DND-41 (cell line): ENCODE results near the gene MTARC1.

Experiments used
- EZH2 ChIP-seq: IDR thresholded peaks from 3 replicates; pipeline ENCODE4 v1.6.1; 2012; ENCODE audit warnings: borderline replicate concordance, low read depth, mild to moderate bottlenecking, moderate library complexity, low read length, inconsistent platforms; ENCODE audit not compliant: severe bottlenecking
- TF ChIP-seq, protein P1 (sequence below): IDR thresholded peaks from 2 replicates; pipeline ENCODE4 v1.5.1; 2012; ENCODE audit warnings: borderline replicate concordance, low read length, moderate library complexity, mild to moderate bottlenecking; ENCODE audit not compliant: poor library complexity, severe bottlenecking; ENCODE audit errors: extremely low read depth

DNA sequence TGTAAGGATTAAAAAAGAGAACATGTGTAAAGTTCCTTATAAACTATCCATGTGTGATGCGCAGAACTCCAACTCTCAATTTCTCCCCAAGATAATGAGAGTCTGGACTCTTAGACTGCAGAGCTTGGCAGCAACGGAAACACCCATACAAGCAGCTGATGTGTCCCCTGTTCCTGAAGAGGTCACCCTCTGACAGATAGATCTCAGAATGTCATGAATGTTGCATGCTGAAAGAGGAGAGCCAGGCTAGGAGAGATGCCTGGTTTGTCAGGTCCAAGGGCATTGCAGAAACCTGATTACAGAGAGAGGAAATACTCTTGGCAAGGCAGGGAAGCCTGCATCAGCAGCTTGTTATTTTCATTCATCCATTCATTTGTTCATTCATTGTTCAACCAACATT, 24.2 kb downstream of the MTARC1 start:
- TF ChIP-seq, protein P1, sequence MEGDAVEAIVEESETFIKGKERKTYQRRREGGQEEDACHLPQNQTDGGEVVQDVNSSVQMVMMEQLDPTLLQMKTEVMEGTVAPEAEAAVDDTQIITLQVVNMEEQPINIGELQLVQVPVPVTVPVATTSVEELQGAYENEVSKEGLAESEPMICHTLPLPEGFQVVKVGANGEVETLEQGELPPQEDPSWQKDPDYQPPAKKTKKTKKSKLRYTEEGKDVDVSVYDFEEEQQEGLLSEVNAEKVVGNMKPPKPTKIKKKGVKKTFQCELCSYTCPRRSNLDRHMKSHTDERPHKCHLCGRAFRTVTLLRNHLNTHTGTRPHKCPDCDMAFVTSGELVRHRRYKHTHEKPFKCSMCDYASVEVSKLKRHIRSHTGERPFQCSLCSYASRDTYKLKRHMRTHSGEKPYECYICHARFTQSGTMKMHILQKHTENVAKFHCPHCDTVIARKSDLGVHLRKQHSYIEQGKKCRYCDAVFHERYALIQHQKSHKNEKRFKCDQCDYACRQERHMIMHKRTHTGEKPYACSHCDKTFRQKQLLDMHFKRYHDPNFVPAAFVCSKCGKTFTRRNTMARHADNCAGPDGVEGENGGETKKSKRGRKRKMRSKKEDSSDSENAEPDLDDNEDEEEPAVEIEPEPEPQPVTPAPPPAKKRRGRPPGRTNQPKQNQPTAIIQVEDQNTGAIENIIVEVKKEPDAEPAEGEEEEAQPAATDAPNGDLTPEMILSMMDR, result no peak
- TF ChIP-seq EZH2, result no peak
